HepG2 (cell line): ENCODE data around the gene CEP89.
"Not testable (repeated sequence)": the region's sequence is repeated elsewhere in the genome, so short reads cannot be mapped to it uniquely, and the experiment has no call there.

Source experiments
- CTCF ChIP-seq: sonication (generic); formaldehyde crosslinking; IDR thresholded peaks from 2 replicates; pipeline ENCODE4 v1.5.0; 2020; ENCODE audit warnings: mild to moderate bottlenecking, missing genetic modification reagents, moderate library complexity
- EZH2 ChIP-seq: conservative IDR thresholded peaks from 2 replicates; pipeline ENCODE4 v1.6.1; 2012; ENCODE audit warnings: mild to moderate bottlenecking, low read depth, low read length, moderate library complexity
- ZNF317 ChIP-seq: sonication (generic); formaldehyde crosslinking; IDR thresholded peaks from 2 replicates; pipeline ENCODE4 v1.5.0; 2020; ENCODE audit warnings: mild to moderate bottlenecking, missing genetic modification reagents
- ZNF576 ChIP-seq: sonication (generic); formaldehyde crosslinking; IDR thresholded peaks from 2 replicates; pipeline ENCODE4 v1.4.0; 2020; ENCODE audit warnings: mild to moderate bottlenecking, missing genetic modification reagents
- TF ChIP-seq, protein P1 (sequence below): sonication (generic); formaldehyde crosslinking; IDR thresholded peaks from 2 replicates; pipeline ENCODE4 v1.4.0; 2020; ENCODE audit warnings: missing genetic modification reagents, borderline replicate concordance

GRCh38 chr19:32979807-32980206 is 8.0 kb upstream of the CEP89 start:
- TF ChIP-seq ZNF317 (CRISPR knock-in tag); ZNF576; CTCF; EZH2: not testable (repeated sequence)
- TF ChIP-seq, protein P1, sequence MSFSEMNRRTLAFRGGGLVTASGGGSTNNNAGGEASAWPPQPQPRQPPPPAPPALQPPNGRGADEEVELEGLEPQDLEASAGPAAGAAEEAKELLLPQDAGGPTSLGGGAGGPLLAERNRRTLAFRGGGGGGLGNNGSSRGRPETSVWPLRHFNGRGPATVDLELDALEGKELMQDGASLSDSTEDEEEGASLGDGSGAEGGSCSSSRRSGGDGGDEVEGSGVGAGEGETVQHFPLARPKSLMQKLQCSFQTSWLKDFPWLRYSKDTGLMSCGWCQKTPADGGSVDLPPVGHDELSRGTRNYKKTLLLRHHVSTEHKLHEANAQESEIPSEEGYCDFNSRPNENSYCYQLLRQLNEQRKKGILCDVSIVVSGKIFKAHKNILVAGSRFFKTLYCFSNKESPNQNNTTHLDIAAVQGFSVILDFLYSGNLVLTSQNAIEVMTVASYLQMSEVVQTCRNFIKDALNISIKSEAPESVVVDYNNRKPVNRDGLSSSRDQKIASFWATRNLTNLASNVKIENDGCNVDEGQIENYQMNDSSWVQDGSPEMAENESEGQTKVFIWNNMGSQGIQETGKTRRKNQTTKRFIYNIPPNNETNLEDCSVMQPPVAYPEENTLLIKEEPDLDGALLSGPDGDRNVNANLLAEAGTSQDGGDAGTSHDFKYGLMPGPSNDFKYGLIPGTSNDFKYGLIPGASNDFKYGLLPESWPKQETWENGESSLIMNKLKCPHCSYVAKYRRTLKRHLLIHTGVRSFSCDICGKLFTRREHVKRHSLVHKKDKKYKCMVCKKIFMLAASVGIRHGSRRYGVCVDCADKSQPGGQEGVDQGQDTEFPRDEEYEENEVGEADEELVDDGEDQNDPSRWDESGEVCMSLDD (CRISPR knock-in tag) = not testable (repeated sequence)
